Cardiac fibroblast (primary cell): ENCODE measurements around the gene IREB2.
"Not testable (repeated sequence)": the region's sequence is repeated elsewhere in the genome, so short reads cannot be mapped to it uniquely, and the experiment has no call there.

ENCODE experiments used
- DNase-seq, 2 donors: peaks; one replicate each; pipeline versions ENCODE4 v3.0.0 to v3.0.0-alpha.2; 2010; ENCODE audit warnings: low read depth in 2 of 2
- H3K4me3 ChIP-seq, 2 donors: replicated peaks in 1 of 2; 1 replicate in 1 of 2; 2 replicates in 1 of 2; pipeline ENCODE4 v1.5.1; 2011; ENCODE audit warnings: low read depth in 2 of 2, low read length in 2 of 2, mild to moderate bottlenecking in 2 of 2, moderate library complexity in 1 of 2
- CTCF ChIP-seq: IDR thresholded peaks from one replicate; pipeline ENCODE4 v1.5.1; 2011; ENCODE audit warnings: low read depth, mild to moderate bottlenecking, low read length, inconsistent platforms

Gene IREB2

DNA sequence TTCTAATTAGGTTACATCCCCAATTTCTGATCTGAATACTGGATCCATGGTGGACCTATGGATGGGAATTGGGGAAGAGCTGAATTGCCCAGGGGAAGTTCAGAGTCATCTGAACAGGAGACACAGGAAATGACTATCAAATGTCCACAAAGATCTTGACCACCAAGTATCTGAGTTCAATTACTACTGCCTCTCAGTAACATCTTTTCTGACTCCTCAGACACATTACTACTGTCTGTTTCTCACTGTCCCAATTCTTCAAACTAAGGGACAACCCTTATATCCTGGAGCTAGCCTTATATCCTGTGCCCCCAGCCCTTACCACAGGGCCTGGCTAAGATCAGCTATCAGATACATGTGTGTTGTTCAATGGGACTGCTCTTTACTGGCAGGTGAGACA is 10.1 kb upstream of the IREB2 start:
- TF ChIP-seq CTCF = no peak
- no peak overlapping the region for H3K4me3 ChIP-seq
- DNase-seq = no peak

DNA sequence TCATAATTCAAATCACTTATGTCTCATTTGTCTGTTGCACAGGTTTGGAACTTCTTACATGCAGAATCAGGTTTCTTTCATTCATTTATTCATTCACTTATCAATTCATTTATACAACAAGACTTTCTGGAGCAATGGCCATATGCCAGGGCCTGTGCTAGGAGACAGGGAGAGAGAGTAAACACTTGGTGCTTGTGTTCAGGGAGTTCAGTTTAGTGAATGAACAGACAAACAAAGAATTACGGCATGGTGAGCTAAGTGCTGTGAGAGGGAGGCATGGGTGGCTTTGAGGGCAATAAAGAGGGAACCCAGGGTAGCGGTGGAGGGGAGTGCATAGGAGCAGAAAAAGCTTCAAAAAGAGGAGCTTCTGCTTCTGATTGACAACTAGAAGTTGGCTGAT is 8.5 kb upstream of the IREB2 start:
- no peak for TF ChIP-seq CTCF
- DNase-seq = no peak

DNA sequence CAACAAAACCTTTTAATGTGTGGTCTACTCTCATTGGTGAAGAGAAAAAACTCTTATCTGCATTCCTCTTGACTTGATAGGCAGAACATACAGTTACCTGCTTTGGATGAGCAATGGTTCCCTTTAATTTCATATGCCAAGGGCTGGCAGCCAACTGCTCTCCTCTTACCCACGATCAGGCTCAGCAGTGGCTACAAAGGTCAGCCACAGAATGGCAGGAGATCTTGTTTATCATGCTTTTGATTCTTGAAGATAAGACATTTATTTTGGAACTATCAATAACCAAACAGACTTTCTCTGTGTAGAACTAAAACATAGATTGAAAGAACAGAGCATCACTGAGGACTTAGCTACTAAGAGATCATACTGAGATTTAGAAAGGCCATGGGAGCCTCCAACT is 6.1 kb upstream of the IREB2 start:
- no peak for DNase-seq
- no peak overlapping the region for H3K4me3 ChIP-seq
- no peak for TF ChIP-seq CTCF

More for the DNA sequence above, 8.5 kb upstream of the IREB2 start:
- no peak overlapping the region for H3K4me3 ChIP-seq

DNA sequence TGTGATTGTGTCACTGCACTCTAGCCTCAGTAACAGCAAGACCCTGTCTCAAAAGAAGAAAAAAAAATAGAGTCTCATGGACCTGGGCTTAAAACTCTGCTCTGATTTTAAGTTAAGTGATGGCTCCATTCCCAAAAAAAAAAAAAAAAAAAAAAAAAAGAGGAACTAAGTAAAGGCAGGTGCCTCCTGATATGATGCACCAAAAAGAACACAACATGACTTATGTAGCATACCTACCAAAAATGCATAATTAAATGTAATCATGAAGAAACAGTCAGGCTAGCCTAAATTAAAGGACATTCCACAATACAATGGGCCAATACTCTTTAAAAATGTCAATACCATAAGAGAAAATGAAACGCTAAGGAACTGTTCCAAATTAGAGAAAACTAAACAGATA is 5.4 kb upstream of the IREB2 start:
- no peak overlapping the region for H3K4me3 ChIP-seq
- TF ChIP-seq CTCF = no peak
- no peak for DNase-seq

DNA sequence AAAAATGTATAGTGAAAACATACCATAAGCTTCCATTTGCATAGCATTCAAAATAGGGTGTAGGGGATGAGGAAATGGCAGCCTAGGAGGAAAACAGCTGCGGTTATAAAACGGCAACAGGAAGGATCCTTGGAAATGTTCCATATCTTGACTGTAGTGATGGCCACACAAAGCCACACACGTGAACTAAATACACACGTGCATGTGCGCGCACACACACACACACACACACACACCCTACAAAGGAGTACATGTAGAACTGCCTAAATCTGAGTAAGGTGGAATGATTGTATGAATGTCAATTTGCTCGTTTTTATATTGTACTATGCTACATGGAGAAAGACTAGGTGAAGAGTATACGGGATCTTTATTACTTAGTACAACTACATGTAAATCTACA is 3.9 kb upstream of the IREB2 start:
- DNase-seq = no peak
- TF ChIP-seq CTCF = no peak
- no peak overlapping the region for H3K4me3 ChIP-seq

DNA sequence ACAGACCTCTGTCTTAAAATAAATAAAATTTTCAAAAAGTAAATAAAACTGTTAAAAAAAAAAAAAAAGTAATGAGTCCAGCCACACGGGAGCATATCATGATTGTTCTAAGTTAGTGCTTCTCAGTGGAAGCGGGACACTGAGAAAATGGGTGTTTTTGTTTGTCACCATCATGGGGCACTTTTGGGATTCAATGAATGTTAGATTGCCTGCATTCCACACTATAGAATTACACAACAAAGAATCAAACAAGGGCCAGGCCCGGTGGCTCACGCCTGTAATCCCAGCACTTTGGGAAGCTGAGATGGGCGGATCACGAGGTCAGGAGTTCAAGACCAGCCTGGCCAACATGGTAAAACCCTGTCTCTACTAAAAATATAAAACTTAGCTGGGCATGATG is 3.3 kb upstream of the IREB2 start:
- DNase-seq, H3K4me3 ChIP-seq: not testable (repeated sequence)

GRCh38 chr15:78437107-78437761 is 782 bp upstream of the IREB2 start:
- TF ChIP-seq CTCF = no peak
- peak overlapping the region; percentile 92 to 94 for H3K4me3 ChIP-seq
- DNase-seq = no peak
